ENCODE results near the gene CHCHD10. TPM values are rescaled to one million over a fixed set of nuclear protein-coding genes. Genes with fewer than 3 reads are reported as not detected.

The CHCHD10 gene
- total and polyA plus RNA-seq, 2 experiments from 2014 or later, result 1.6 to 22.3 TPM

GRCh38 chr22:23752090-23752691, 15.6 kb downstream of the CHCHD10 start:
- DNase-seq, result no peak
- H3K4me3 ChIP-seq, result no peak overlapping the region
- TF ChIP-seq EZH2 (IDR thresholded peaks at IDR 0.05; ENCODE audit: insufficient read depth, poor library complexity, severe bottlenecking) (no peak), EZH2phosphoT487 (IDR thresholded peaks at IDR 0.05; ENCODE audit: insufficient read depth, low read depth) (no peak)
- no peak overlapping the region for H3K9ac ChIP-seq
- H3K4me1 ChIP-seq (ENCODE audit: insufficient read depth), result 0 out of 2 replicates have a peak, but pooled peaks cover 7% of the 10 kb centered on the region
- no peak overlapping the region for H3K27ac ChIP-seq
- no peaks in the 10 kb centered on the region for H4K20me1 ChIP-seq (ENCODE audit: insufficient read depth)
- no peaks in the 10 kb centered on the region for H3K36me3 ChIP-seq (ENCODE audit: low read depth)
- no peaks in the 10 kb centered on the region for H3K27me3 ChIP-seq (replicated peaks; ENCODE audit: insufficient read depth)
- no peak overlapping the region for H2AFZ ChIP-seq
- H3F3A ChIP-seq (ENCODE audit: insufficient read depth), result 0 out of 2 replicates have a peak, but pooled peaks cover 6% of the 10 kb centered on the region
- no peaks in the 10 kb centered on the region for H3K9me3 ChIP-seq (ENCODE audit: low read depth)
- H3K4me2 ChIP-seq (ENCODE audit: unreplicated experiment), result no peak overlapping the region
- no peaks in the 10 kb centered on the region for H3K9me2 ChIP-seq (ENCODE audit: insufficient read depth)
- in situ Hi-C loops (cut with MboI), result no loop called here
- peaks cover 19% of the 10 kb centered on the region for H3K79me2 ChIP-seq (ENCODE audit: insufficient read depth)
- 79 to 86% methylated on average over 9 of the region's 9 CpGs for WGBS, 2 experiments (ENCODE audit: low coverage in 1 of 2, low lambda C conversion rate in 2 of 2, missing lambda C conversion rate in 2 of 2)

GRCh38 chr22:23751441-23751996, 16.3 kb downstream of the CHCHD10 start:
- peak overlapping the region; percentile 67 for H3K4me2 ChIP-seq (ENCODE audit: unreplicated experiment)
- peak overlapping the region; percentile 89 for H3K9ac ChIP-seq
- no peak for DNase-seq
- no peaks in the 10 kb centered on the region for H4K20me1 ChIP-seq (ENCODE audit: insufficient read depth)
- H3F3A ChIP-seq (ENCODE audit: insufficient read depth), result 0 out of 2 replicates have a peak, but pooled peaks cover 6% of the 10 kb centered on the region
- peak overlapping the region; percentile 94 for H3K4me3 ChIP-seq
- no peaks in the 10 kb centered on the region for H3K9me2 ChIP-seq (ENCODE audit: insufficient read depth)
- no peaks in the 10 kb centered on the region for H3K27me3 ChIP-seq (replicated peaks; ENCODE audit: insufficient read depth)
- H3K36me3 ChIP-seq (ENCODE audit: low read depth), result no peaks in the 10 kb centered on the region
- in situ Hi-C loops (cut with MboI), result no loop called here
- H3K4me1 ChIP-seq (ENCODE audit: insufficient read depth), result 0 out of 2 replicates have a peak, but pooled peaks cover 7% of the 10 kb centered on the region
- H3K9me3 ChIP-seq (ENCODE audit: low read depth), result no peaks in the 10 kb centered on the region
- peak overlapping the region; percentile 89 for H2AFZ ChIP-seq
- H3K27ac ChIP-seq, result peak overlapping the region; percentile 48
- peaks cover 19% of the 10 kb centered on the region for H3K79me2 ChIP-seq (ENCODE audit: insufficient read depth)
- TF ChIP-seq EZH2phosphoT487 (IDR thresholded peaks at IDR 0.05; ENCODE audit: insufficient read depth, low read depth), result no peak
- no peak for TF ChIP-seq EZH2 (IDR thresholded peaks at IDR 0.05; ENCODE audit: insufficient read depth, poor library complexity, severe bottlenecking)
- 15 to 22% methylated on average over 21 to 22 of the region's 22 CpGs for WGBS, 2 experiments (ENCODE audit: low coverage in 1 of 2, low lambda C conversion rate in 2 of 2, missing lambda C conversion rate in 2 of 2)

GRCh38 chr22:23750714-23751440, 16.9 kb downstream of the CHCHD10 start, which contains the start of gene ZNF70:
Gene ZNF70, minus strand, starts transcription at chr22:23751112. Its CDS starts 5,972 bp downstream, at chr22:23745140.
- H3K9ac ChIP-seq, result peak within 1 kb of the TSS; percentile 89
- no peaks in the 10 kb centered on the region for H3K36me3 ChIP-seq (ENCODE audit: low read depth)
- 0 out of 2 replicates have a peak, but pooled peaks cover 7% of the 10 kb centered on the region for H3K4me1 ChIP-seq (ENCODE audit: insufficient read depth)
- 0 out of 2 replicates have a peak, but pooled peaks cover 6% of the 10 kb centered on the region for H3F3A ChIP-seq (ENCODE audit: insufficient read depth)
- DNase-seq, result peak; percentile 92
- peaks cover 19% of the 10 kb centered on the region for H3K79me2 ChIP-seq (ENCODE audit: insufficient read depth)
- 1% methylated on average over 45 to 53 of the region's 78 CpGs for WGBS, 2 experiments (ENCODE audit: low coverage in 1 of 2, low lambda C conversion rate in 2 of 2, missing lambda C conversion rate in 2 of 2)
- peak within 1 kb of the TSS; percentile 94 for H3K4me3 ChIP-seq
- no peaks in the 10 kb centered on the region for H4K20me1 ChIP-seq (ENCODE audit: insufficient read depth)
- H2AFZ ChIP-seq, result peak within 1 kb of the TSS; percentile 89
- in situ Hi-C loops (cut with MboI), result no loop called here
- H3K4me2 ChIP-seq (ENCODE audit: unreplicated experiment), result peak within 1 kb of the TSS; percentile 99
- TF ChIP-seq EZH2phosphoT487 (IDR thresholded peaks at IDR 0.05; ENCODE audit: insufficient read depth, low read depth), result no peak
- no peak for TF ChIP-seq EZH2 (IDR thresholded peaks at IDR 0.05; ENCODE audit: insufficient read depth, poor library complexity, severe bottlenecking)
- H3K9me3 ChIP-seq (ENCODE audit: low read depth), result no peaks in the 10 kb centered on the region
- peak within 1 kb of the TSS; percentile 48 for H3K27ac ChIP-seq
- H3K9me2 ChIP-seq (ENCODE audit: insufficient read depth), result no peaks in the 10 kb centered on the region
- H3K27me3 ChIP-seq (replicated peaks; ENCODE audit: insufficient read depth), result no peaks in the 10 kb centered on the region

GRCh38 chr22:23750367-23750713, 17.4 kb downstream of the CHCHD10 start:
- WGBS, 2 experiments (ENCODE audit: low coverage in 1 of 2, low lambda C conversion rate in 2 of 2, missing lambda C conversion rate in 2 of 2), result 11 to 26% methylated on average over 5 of the region's 5 CpGs
- no peaks in the 10 kb centered on the region for H3K36me3 ChIP-seq (ENCODE audit: low read depth)
- H3K27ac ChIP-seq, result no peak overlapping the region
- H3K27me3 ChIP-seq (replicated peaks; ENCODE audit: insufficient read depth), result no peaks in the 10 kb centered on the region
- peak overlapping the region; percentile 89 for H2AFZ ChIP-seq
- H4K20me1 ChIP-seq (ENCODE audit: insufficient read depth), result no peaks in the 10 kb centered on the region
- in situ Hi-C loops (cut with MboI), result no loop called here
- 0 out of 2 replicates have a peak, but pooled peaks cover 5% of the 10 kb centered on the region for H3F3A ChIP-seq (ENCODE audit: insufficient read depth)
- 0 out of 2 replicates have a peak, but pooled peaks cover 7% of the 10 kb centered on the region for H3K4me1 ChIP-seq (ENCODE audit: insufficient read depth)
- peak overlapping the region; percentile 89 for H3K9ac ChIP-seq
- no peak for DNase-seq
- TF ChIP-seq EZH2 (IDR thresholded peaks at IDR 0.05; ENCODE audit: insufficient read depth, poor library complexity, severe bottlenecking), result no peak
- TF ChIP-seq EZH2phosphoT487 (IDR thresholded peaks at IDR 0.05; ENCODE audit: insufficient read depth, low read depth), result no peak
- H3K9me3 ChIP-seq (ENCODE audit: low read depth), result no peaks in the 10 kb centered on the region
- no peaks in the 10 kb centered on the region for H3K9me2 ChIP-seq (ENCODE audit: insufficient read depth)
- H3K4me2 ChIP-seq (ENCODE audit: unreplicated experiment), result peak overlapping the region; percentile 99
- peaks cover 19% of the 10 kb centered on the region for H3K79me2 ChIP-seq (ENCODE audit: insufficient read depth)
- H3K4me3 ChIP-seq, result peak overlapping the region; percentile 94

Measured in GM23248 (cell line).